ENCODE results near the gene TOPBP1. TPM values are rescaled to one million over a fixed set of nuclear protein-coding genes. Genes with fewer than 3 reads are reported as not detected.
"Not testable (repeated sequence)": the region's sequence is repeated elsewhere in the genome, so short reads cannot be mapped to it uniquely, and the experiment has no call there.

Gene TOPBP1
- total RNA-seq = 22.7 and 23.4 TPM in 2 replicates

GRCh38 chr3:133661454-133662277 lies at the start of gene TOPBP1:
Gene TOPBP1 (minus strand): TSS chr3:133661941. CDS start chr3:133661127, 814 bp downstream.
- DNase-seq (ENCODE audit: low read depth) = peak; percentile 50

DNA sequence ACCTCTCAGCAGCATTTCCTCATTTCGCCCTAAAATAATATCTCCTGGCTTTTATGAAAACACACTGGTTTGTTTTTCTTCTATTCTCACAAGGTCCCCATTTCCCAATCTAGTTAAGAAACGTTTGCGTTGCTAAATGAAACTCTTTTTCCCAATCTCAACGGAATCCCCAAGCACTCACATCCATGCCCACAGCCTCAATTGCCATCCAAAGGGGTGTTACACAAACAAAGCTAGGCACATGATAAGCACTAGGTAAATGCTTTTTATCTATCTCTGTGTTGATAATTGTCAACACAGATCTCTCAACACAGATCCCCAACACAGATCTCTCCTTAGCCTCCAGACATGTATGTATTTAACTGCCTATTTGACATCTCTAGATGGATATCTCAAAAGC lies 49.3 kb upstream of the TOPBP1 start:
- DNase-seq (ENCODE audit: low read depth) = no peak

DNA sequence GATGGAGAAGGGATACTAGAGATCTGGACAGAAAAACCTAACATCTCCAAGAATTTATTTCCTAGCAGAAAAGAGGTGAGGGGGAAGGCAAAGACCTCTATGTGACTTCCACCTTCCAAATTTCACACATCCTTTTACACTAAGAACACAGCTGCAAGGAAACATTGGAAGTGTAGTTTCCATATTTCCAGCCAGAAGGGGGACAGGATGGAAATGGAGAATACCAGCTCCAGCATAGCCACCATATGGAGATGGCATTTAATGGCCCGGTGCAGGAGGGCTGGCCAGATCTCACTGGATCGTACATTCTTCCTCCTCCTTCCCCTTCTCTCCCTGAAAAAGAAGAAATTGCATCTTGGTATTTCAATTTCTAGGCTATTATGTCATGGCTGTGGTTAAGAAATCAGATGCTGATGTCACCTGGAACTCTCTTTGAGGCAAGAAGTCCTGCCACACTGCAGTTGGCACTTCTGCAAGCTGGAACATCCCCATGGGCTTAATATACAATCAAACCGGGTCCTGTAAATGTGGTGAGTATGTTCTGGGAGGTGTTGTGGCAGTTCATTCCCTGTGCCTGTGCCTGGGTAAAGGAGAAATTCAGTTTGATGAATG lies 47.5 kb upstream of the TOPBP1 start:
- DNase-seq (ENCODE audit: low read depth) = no peak

GRCh38 chr3:133706033-133706432 lies 44.3 kb upstream of the TOPBP1 start:
- no peak for DNase-seq (ENCODE audit: low read depth)

GRCh38 chr3:133703915-133704314 lies 42.2 kb upstream of the TOPBP1 start:
- DNase-seq (ENCODE audit: low read depth) = no peak

GRCh38 chr3:133701435-133702358 lies 40.0 kb upstream of the TOPBP1 start:
- no peak for DNase-seq (ENCODE audit: low read depth)

DNA sequence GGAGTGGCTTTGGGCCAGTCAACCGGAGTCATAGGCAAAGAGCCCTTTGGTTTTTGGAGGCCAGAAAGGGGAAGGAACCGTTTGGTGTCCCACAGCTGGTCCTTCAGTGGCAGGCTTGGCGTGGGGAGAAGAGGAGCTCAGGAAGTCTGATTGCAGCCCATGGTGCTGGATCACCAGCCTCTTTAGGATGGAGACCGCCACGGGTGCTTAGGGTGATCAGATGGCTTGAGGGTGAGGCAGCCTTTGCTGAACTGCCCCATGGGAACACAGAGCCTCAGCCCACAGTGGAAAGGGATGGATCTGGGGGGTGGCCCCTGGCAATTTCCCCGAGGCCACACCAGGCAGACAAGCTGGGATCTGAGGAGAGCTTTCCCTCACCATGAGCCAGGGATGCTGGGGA lies 38.6 kb upstream of the TOPBP1 start:
- no peak for DNase-seq (ENCODE audit: low read depth)

DNA sequence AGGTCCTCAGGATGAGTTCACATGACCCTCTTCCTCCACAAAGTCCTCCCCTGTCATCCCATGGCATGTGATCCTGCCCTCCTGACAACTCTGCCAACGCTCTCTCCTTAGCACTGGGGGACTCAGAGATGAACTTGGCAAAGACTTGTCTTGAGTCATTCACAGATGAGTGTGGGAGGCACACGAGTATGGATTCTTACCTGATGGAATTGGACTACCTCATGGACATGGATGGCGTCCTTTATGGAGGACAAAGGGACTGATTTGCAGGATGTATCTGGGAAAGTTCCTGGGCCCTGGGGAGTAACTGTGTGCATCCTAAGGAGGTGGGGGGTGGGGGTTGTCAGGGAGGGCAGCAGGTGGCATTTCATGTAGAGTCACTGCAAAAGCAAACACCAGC lies 38.2 kb upstream of the TOPBP1 start:
- DNase-seq (ENCODE audit: low read depth) = no peak

- no peak for DNase-seq (ENCODE audit: low read depth)
These were observed 37.7 kb upstream of the TOPBP1 start for GRCh38 chr3:133699467-133699866.

DNA sequence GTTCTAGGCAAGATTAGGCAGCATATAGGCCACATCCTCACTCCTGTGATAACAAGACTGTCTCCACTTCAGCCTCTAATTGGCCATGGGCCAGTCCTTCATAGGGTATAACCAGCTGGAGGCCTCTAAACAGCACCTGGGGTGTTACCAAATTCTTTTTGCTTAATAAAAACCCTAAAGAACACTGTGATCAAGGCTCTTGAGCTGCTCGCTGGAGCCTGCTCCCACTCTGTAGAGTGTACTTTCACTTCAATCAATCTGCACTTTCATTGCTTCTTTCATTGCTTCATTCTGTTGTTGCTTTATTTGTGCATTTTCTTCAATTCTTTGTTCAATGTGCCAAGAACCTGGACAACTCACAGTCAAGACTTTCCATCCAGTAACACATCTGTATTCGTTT lies 36.2 kb upstream of the TOPBP1 start:
- no peak for DNase-seq (ENCODE audit: low read depth)

GRCh38 chr3:133695560-133696171 lies 33.9 kb upstream of the TOPBP1 start:
- DNase-seq (ENCODE audit: low read depth) = no peak

DNA sequence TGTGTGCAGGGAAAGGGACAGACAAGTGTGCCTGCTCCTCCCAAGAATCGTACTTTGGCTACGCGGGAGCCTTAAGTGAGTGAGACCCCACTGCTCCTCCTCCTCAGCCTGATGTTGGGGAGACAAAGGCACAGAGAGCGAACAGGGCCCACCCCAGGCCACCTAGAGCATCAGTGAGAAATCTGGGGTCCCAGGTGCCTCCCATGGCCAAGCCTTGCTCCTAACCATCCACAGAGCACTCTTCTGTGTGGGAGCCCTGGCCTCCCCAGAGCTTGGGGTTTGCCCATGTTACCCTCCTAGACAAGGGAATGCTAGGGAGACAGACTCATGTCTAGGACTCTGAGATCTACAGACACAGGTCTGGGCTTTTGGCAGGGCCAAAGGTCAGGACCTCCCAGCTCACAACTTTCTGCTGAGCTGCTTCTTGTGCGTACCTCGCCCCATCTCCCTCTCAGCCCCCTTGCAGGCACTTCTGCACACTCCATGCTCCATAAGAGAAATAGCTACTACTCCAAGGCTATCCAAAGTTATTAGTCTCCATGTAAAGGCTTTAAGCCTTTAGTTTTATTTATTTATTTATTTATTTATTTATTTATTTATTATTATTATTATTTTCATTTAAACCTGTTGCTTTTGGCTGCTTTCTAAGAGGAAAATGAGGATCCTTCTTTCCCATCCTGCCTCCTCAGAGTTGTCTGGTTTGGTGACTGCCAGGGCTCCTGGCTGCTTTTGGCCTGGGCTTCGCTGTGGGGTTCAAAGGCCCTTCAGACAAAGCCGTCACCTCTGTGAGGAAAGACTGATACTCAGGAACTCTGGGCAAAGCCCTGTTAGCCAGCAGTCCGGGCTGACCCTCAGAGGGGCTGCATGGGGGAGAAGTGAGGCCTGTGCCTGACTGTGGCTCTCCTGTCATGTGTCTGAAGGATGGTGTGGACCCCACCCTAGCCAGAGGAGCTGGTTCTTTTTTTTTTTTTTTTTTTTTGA lies 32.8 kb upstream of the TOPBP1 start:
- DNase-seq (ENCODE audit: low read depth) = no peak

- DNase-seq (ENCODE audit: low read depth) = no peak
These were observed 32.1 kb upstream of the TOPBP1 start for GRCh38 chr3:133693821-133694220.

DNA sequence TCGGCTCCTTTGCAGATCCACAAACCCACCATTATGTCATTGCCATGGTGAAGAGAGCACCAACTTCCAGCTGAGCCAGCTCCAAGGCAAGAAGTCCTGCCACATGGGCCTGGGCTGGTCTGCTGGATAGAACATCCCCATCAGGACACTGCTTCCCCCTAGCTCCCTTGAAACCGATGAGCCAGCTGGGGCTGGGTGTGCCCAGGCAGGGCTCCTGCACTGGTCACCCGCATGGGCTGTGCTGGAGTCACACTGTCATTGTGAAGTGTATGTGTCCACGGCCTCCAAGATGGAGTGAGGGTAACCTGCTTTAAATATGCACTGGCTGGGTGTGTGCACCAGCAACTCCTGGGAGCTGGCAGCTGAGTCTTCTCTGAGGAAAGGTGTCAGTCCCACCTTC lies 31.0 kb upstream of the TOPBP1 start:
- no peak for DNase-seq (ENCODE audit: low read depth)

DNA sequence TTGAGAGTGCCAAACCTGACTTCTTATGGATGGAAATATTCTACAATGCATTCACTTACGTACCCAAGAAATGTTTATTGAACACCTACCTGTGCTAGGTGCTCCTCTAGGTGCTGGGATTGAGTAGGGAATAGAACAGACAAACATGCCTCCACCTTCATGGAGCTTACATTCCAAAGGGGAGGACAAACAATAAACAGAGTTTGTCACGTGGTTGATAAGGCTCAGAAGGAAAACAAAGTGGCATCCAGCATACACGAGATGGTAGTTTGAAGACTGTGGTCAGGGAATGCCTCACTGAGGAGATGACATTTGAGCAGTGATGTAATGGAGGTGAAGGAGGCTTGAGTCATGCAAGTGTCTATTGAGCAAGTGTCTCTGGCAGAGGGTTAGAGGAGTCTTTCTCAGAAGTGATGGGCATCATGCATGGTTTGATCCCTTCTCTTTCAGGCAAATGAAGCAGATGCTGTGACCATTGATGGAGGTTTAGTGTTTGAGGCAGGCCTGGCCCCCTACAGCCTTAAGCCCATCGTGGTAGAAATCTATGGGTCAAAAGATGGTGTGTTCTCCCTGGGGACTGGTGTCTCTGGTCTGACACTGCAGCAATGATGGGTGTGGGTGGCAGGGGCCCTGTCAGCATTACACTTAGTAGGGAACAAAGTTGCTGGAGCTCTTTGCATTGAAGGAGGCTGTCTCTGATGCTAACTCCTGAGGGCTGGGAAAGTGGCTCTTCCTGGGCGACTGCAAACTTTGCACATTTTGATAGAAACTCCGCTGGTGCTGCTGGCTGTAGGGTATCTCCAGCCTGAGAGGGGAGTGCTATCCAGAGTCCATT lies 29.7 kb upstream of the TOPBP1 start:
- DNase-seq (ENCODE audit: low read depth) = peak; percentile 35

GRCh38 chr3:133677993-133678392 lies 16.3 kb upstream of the TOPBP1 start:
- DNase-seq (ENCODE audit: low read depth) = not testable (repeated sequence)

- no peak for DNase-seq (ENCODE audit: low read depth)
These were observed 14.8 kb upstream of the TOPBP1 start for GRCh38 chr3:133676336-133677118.

DNA sequence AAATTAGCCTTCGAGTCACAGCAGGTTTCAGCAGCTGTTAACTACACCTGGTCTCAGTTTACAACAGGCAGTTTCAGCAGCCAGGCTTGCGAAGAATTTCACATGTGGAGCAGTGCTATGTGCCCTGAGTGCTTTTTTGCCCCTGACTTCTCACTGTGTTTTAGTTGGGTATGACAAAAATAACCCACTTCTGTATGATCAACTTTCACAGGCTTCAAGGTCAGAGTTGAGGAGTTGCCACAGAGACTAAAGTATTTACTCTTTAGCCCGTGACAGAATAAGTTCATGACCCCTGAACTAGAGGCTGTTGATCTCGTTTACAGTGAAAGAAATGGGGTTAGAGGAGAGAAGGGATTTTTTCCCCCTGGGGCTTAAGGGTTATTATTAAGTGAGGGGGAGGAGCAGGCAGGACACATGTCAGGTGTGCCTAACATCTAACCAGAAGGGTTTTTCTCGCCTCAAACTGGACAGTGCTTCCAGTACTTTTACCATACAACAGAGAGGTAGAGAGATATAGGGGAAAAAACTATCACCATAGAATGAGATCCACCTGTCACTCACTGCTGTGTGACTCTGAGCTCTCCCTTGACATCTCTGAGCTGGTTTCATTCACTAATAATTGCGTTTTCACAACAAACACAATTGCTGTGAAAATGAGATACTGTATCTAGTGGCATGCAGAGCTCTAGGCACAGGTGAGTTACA lies 14.0 kb upstream of the TOPBP1 start:
- no peak for DNase-seq (ENCODE audit: low read depth)

Data from renal cortical epithelial cell (primary cell).